ENCODE results near the gene TUBA4A. TPM values are rescaled to one million over a fixed set of nuclear protein-coding genes. Genes with fewer than 3 reads are reported as not detected.
A peak's percentile ranks its signal among the peaks of the same experiment; 100 is the strongest.

TUBA4A gene
- 84.3 TPM for total RNA-seq
- long read RNA-seq, transcript TUBA4A-201 (4 exons, 2,162 nt): major isoform, 71 of 98 reads
- long read RNA-seq, partial matches to known transcripts: 9 of 98 reads
- long read RNA-seq, other reads (novel, unspliced or antisense): 10 of 98 reads

GRCh38 chr2:219253753-219254589, at the start of gene TUBA4A:
Gene TUBA4A, minus strand, starts transcription at chr2:219253918. Its CDS starts 60 bp downstream, at chr2:219253858.
- intact Hi-C loops (cut with DNase I): no loop called here
- ATAC-seq (ENCODE audit: poor library complexity) (peak; percentile 95), DNase-seq (peak; percentile 92)

GRCh38 chr2:219302412-219302968, 48.8 kb upstream of the TUBA4A start:
- ATAC-seq (ENCODE audit: poor library complexity): no peak
- DNase-seq: no peak
- intact Hi-C loops (cut with DNase I): no loop called here

GRCh38 chr2:219300022-219300421, 46.3 kb upstream of the TUBA4A start:
- intact Hi-C loops (cut with DNase I): no loop called here
- ATAC-seq (ENCODE audit: poor library complexity) (no peak), DNase-seq (no peak)

GRCh38 chr2:219299372-219299760, 45.6 kb upstream of the TUBA4A start:
- DNase-seq (no peak), ATAC-seq (ENCODE audit: poor library complexity) (no peak)
- intact Hi-C loops (cut with DNase I): loop anchor here (2.0 to 5.0 kb wide), 2 partner anchors 122 to 139 kb away; partner anchors contain the start of genes CNPPD1, NHEJ1 and RETREG2

- peak; percentile 71 for ATAC-seq (ENCODE audit: poor library complexity)
- intact Hi-C loops (cut with DNase I): loop anchor here (2.0 to 5.0 kb wide), 2 partner anchors 122 to 138 kb away; partner anchors contain the start of genes CNPPD1, NHEJ1 and RETREG2
- DNase-seq: peak; percentile 92
Observed at GRCh38 chr2:219298759-219299371, 45.1 kb upstream of the TUBA4A start.

GRCh38 chr2:219297766-219298456, 44.2 kb upstream of the TUBA4A start:
- intact Hi-C loops (cut with DNase I): loop anchor here (2.0 to 5.0 kb wide), 2 partner anchors 121 to 137 kb away; partner anchors contain the start of genes CNPPD1, NHEJ1 and RETREG2
- no peak for DNase-seq

GRCh38 chr2:219296631-219297391, 43.1 kb upstream of the TUBA4A start:
- DNase-seq: no peak
- intact Hi-C loops (cut with DNase I): loop anchor here (5.0 kb wide), 1 partner anchor 120 kb away; the partner anchor contains the start of genes CNPPD1 and RETREG2
- no peak for ATAC-seq (ENCODE audit: poor library complexity)

More at GRCh38 chr2:219297766-219298456, 44.2 kb upstream of the TUBA4A start:
- no peak for ATAC-seq (ENCODE audit: poor library complexity)

- no peak for DNase-seq
- intact Hi-C loops (cut with DNase I): loop anchor here (5.0 kb wide), 1 partner anchor 119 kb away; the partner anchor contains the start of genes CNPPD1 and RETREG2
- ATAC-seq (ENCODE audit: poor library complexity): no peak
Observed at GRCh38 chr2:219296142-219296541, 42.4 kb upstream of the TUBA4A start.

- intact Hi-C loops (cut with DNase I): loop anchor here (2.0 to 5.0 kb wide), 2 partner anchors 16 to 117 kb away; partner anchors contain the start of genes CNPPD1, DNAJB2 and RETREG2
- DNase-seq: peak; percentile 92
- ATAC-seq (ENCODE audit: poor library complexity): peak; percentile 97
Observed at GRCh38 chr2:219294356-219295351, 40.9 kb upstream of the TUBA4A start.

- no peak for ATAC-seq (ENCODE audit: poor library complexity)
- DNase-seq: no peak
- intact Hi-C loops (cut with DNase I): loop anchor here (2.0 kb wide), 1 partner anchor 15 kb away; the partner anchor contains the start of gene DNAJB2
Observed at GRCh38 chr2:219293736-219294231, 40.1 kb upstream of the TUBA4A start.

GRCh38 chr2:219292616-219293015, 38.9 kb upstream of the TUBA4A start:
- intact Hi-C loops (cut with DNase I): no loop called here
- ATAC-seq (ENCODE audit: poor library complexity) (no peak), DNase-seq (no peak)

- intact Hi-C loops (cut with DNase I): no loop called here
- no peak for ATAC-seq (ENCODE audit: poor library complexity)
Observed at GRCh38 chr2:219291910-219292490, 38.3 kb upstream of the TUBA4A start.

GRCh38 chr2:219291394-219291793, 37.7 kb upstream of the TUBA4A start:
- ATAC-seq (ENCODE audit: poor library complexity) (no peak), DNase-seq (no peak)
- intact Hi-C loops (cut with DNase I): no loop called here

More at GRCh38 chr2:219291910-219292490, 38.3 kb upstream of the TUBA4A start:
- no peak for DNase-seq

GRCh38 chr2:219290381-219291171, 36.9 kb upstream of the TUBA4A start:
- no peak for DNase-seq
- intact Hi-C loops (cut with DNase I): no loop called here
- no peak for ATAC-seq (ENCODE audit: poor library complexity)

All from Right ventricle myocardium superior (tissue), 1 donor.